Neuronal stem cell (in vitro differentiated cells): ENCODE data around the gene STK10.
"Not testable (repeated sequence)": the region's sequence is repeated elsewhere in the genome, so short reads cannot be mapped to it uniquely, and the experiment has no call there.

ENCODE experiments used
- DNase-seq: peaks from one replicate; pipeline ENCODE4 v3.0.0-alpha.2; 2013; ENCODE audit warnings: low spot score
- H2AFZ ChIP-seq: one replicate; pipeline ENCODE4 v1.6.1; 2013; ENCODE audit warnings: mild to moderate bottlenecking, low read length, inconsistent platforms
- H2AK5ac ChIP-seq: 2 replicates; pipeline ENCODE4 v1.6.1; 2013; ENCODE audit warnings: low read depth, mild to moderate bottlenecking, inconsistent platforms, low read length, moderate library complexity, mixed read lengths
- H2BK120ac ChIP-seq: 2 replicates; pipeline ENCODE4 v1.6.1; 2013; ENCODE audit warnings: low read depth, mild to moderate bottlenecking, inconsistent platforms, low read length, moderate library complexity, mixed read lengths
- H2BK12ac ChIP-seq: one replicate; pipeline ENCODE4 v1.6.1; 2013; ENCODE audit warnings: low read length, inconsistent platforms
- H2BK15ac ChIP-seq: 2 replicates; pipeline ENCODE4 v1.6.1; 2013; ENCODE audit warnings: mild to moderate bottlenecking, low read length, inconsistent platforms, mixed read lengths
- H2BK5ac ChIP-seq: one replicate; pipeline ENCODE4 v1.6.1; 2013; ENCODE audit warnings: inconsistent platforms, mild to moderate bottlenecking, low read length, moderate library complexity
- H3K14ac ChIP-seq: one replicate; pipeline ENCODE4 v1.6.1; 2013; ENCODE audit warnings: low read length, inconsistent platforms
- H3K18ac ChIP-seq: 2 replicates; pipeline ENCODE4 v1.6.1; 2013; ENCODE audit warnings: low read length, inconsistent platforms
- H3K23ac ChIP-seq: 2 replicates; pipeline ENCODE4 v1.6.1; 2013; ENCODE audit warnings: low read depth, mild to moderate bottlenecking, mixed read lengths, low read length, inconsistent platforms; ENCODE audit not compliant: poor library complexity
- H3K27ac ChIP-seq: replicated peaks from 3 replicates; pipeline ENCODE4 v1.5.1; 2013; ENCODE audit warnings: low read length, inconsistent platforms
- H3K27me3 ChIP-seq, 3 experiments: 2 replicates each; pipeline ENCODE4 v1.6.1; 2013; ENCODE audit warnings: low read length in 3 of 3, mild to moderate bottlenecking in 2 of 3, inconsistent platforms in 1 of 3, low read depth in 1 of 3, mixed read lengths in 1 of 3, moderate library complexity in 1 of 3; ENCODE audit not compliant: control insufficient read depth in 3 of 3, insufficient read depth in 3 of 3
- H3K36me3 ChIP-seq, 2 donors: replicated peaks in 1 of 2; 2 replicates each; pipeline ENCODE4 v1.6.1; 2013; ENCODE audit warnings: low read length in 2 of 2; ENCODE audit not compliant: control insufficient read depth in 2 of 2, insufficient read depth in 2 of 2
- H3K4ac ChIP-seq: 2 replicates; pipeline ENCODE4 v1.6.1; 2013; ENCODE audit warnings: inconsistent platforms, mild to moderate bottlenecking, low read length, moderate library complexity
- H3K4me1 ChIP-seq, 2 donors: 1 replicate in 1 of 2; 2 replicates in 1 of 2; pipeline ENCODE4 v1.6.1; 2013; ENCODE audit warnings: low read length in 2 of 2, low read depth in 1 of 2; ENCODE audit not compliant: control insufficient read depth in 2 of 2, insufficient read depth in 1 of 2
- H3K4me2 ChIP-seq: one replicate; pipeline ENCODE4 v1.6.1; 2013; ENCODE audit warnings: mild to moderate bottlenecking, low read length, inconsistent platforms; ENCODE audit not compliant: insufficient read depth, poor library complexity, severe bottlenecking
- H3K4me3 ChIP-seq, 2 donors: 2 replicates each; pipeline ENCODE4 v1.5.1; 2013; ENCODE audit warnings: low read length in 2 of 2, mild to moderate bottlenecking in 2 of 2, inconsistent platforms in 1 of 2, moderate library complexity in 1 of 2
- H3K79me1 ChIP-seq: one replicate; pipeline ENCODE4 v1.6.1; 2013; ENCODE audit warnings: low read depth, mild to moderate bottlenecking, inconsistent platforms, low read length, moderate library complexity
- H3K9ac ChIP-seq: one replicate; pipeline ENCODE4 v1.6.1; 2013; ENCODE audit warnings: mild to moderate bottlenecking, low read depth, low read length, inconsistent platforms; ENCODE audit not compliant: poor library complexity
- H3K9me3 ChIP-seq, 2 donors: replicated peaks in 1 of 2; 2 replicates each; pipeline versions ENCODE3 to v1.6.1; 2013; ENCODE audit warnings: low read length in 2 of 2, mild to moderate bottlenecking in 2 of 2, inconsistent platforms in 1 of 2, low read depth in 1 of 2, mixed read lengths in 1 of 2, moderate library complexity in 1 of 2; ENCODE audit not compliant: control insufficient read depth in 2 of 2, insufficient read depth in 1 of 2
- H4K8ac ChIP-seq: one replicate; pipeline ENCODE4 v1.6.1; 2013; ENCODE audit warnings: low read depth, mild to moderate bottlenecking, inconsistent platforms, low read length, moderate library complexity
- H4K91ac ChIP-seq: one replicate; pipeline ENCODE4 v1.6.1; 2013; ENCODE audit warnings: low read length, low read depth, mild to moderate bottlenecking, inconsistent platforms; ENCODE audit not compliant: poor library complexity
- WGBS, 2 donors: extraction: QIAGEN DNeasy Blood & Tissue Kit; methylation state at CpG; one replicate each; pipeline ENCODE4 v1.1.7; 2013; ENCODE audit warnings: missing lambda C conversion rate in 2 of 2, mixed read lengths in 1 of 2; ENCODE audit not compliant: insufficient read length in 2 of 2, insufficient replicate concordance in 1 of 2; ENCODE audit errors: extremely low coverage in 2 of 2; 5-methylcytosine and 5-hydroxymethylcytosine counted together

STK10 gene

DNA sequence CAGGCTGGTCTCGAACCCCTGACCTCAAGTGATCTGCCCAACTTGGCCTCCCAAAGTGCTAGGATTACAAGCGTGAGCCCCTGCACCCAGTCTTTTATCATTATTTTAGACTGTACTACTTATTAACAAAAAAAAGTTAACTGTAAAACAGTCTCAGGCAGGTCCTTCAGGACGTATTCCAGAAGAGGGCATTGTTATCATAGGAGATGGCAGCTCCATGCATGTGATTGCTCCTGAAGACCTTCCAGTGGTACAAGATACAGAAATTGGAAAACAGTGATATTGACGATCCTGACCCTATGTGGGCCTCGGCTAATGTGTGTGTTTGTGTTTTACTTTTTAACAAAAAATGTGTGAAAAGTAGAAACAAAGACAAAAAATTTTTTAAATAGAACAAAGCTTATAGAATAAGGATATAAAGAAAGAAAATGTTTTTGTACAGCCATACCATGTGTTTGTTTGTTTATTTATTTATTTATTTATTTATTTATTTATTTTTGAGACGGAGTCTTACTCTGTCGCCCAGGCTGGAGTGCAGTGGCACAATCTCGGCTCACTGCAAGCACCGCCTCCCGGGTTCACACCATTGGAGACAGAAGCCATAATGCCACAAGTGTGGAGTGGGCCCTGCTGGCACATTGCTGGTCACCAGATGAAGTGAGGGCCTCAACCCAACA lies 167.8 kb downstream of the STK10 start:
- no CpG with 5 or more reads among the region's 10 CpGs for WGBS, 2 donors
- not testable (repeated sequence) for H3K4me1 ChIP-seq, H3K14ac ChIP-seq, H3K4me2 ChIP-seq, H2AFZ ChIP-seq, H2BK15ac ChIP-seq, H4K91ac ChIP-seq, H2AK5ac ChIP-seq, H2BK5ac ChIP-seq, H3K4me3 ChIP-seq, H3K79me1 ChIP-seq, H3K4ac ChIP-seq, H4K8ac ChIP-seq, H3K36me3 ChIP-seq, H2BK120ac ChIP-seq, H3K27ac ChIP-seq, H3K9ac ChIP-seq, H2BK12ac ChIP-seq, H3K27me3 ChIP-seq, H3K9me3 ChIP-seq, H3K18ac ChIP-seq, DNase-seq, H3K23ac ChIP-seq

DNA sequence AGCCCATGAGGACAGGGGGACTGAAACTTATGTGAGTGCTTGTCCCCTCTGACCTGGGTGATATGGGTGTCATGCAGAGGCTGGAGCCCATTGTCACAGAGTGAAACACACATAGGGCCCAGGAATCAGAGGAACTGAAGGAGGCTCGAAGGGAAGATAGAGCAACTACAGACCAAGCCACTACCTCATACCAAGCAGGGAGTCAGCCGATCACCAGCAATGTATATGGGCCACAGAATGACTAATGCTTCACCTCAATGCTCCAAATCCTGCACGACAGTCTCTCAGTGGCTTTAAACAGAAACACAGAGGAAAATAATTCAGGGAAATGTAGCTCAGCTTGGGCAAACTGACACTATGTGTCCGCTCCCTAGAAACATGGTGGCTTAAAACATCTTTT lies 172.7 kb downstream of the STK10 start:
- Histone ChIP-seq H3K14ac (no peak overlapping the region), H2AK5ac (no peak overlapping the region), H3K79me1 (no peaks in the 10 kb centered on the region), H4K91ac (no peak overlapping the region), H3K9me3 (no peaks in the 10 kb centered on the region), H3K4me1 (no peaks in the 10 kb centered on the region), H2BK120ac (no peak overlapping the region), H3K36me3 (no peaks in the 10 kb centered on the region), H2AFZ (no peak overlapping the region), H3K23ac (no peak overlapping the region), H2BK5ac (no peak overlapping the region), H3K27me3 (no peaks in the 10 kb centered on the region), H2BK12ac (no peak overlapping the region), H3K4ac (no peak overlapping the region), H4K8ac (no peak overlapping the region), H3K18ac (no peak overlapping the region), H3K27ac (no peak overlapping the region), H2BK15ac (no peak overlapping the region), H3K4me3 (no peak overlapping the region), H3K9ac (no peak overlapping the region), H3K4me2 (no peak overlapping the region)
- DNase-seq = no peak
- no CpG with 5 or more reads among the region's 4 CpGs for WGBS, 2 donors

DNA sequence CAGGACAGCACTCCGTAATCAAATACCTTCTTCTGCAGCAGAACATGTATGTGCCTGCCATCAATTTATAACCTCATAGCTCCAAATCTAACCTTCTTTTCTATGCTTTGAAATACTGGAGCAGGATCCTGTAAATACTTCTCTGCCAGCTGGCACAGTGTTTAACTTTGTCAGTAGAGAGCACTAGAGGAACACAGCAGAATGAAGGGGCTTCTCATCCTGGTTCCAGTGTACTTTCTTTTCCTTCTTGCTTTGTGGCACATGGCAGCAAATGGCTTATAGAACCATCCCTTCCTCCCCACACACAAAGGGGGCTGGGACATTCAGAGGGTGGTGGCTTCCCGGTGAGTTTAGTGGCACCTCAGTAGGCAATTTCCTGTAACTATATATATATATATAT lies 177.7 kb downstream of the STK10 start:
- H3K36me3 ChIP-seq = no peaks in the 10 kb centered on the region
- H3K9ac ChIP-seq = no peak overlapping the region
- no CpG with 5 or more reads among the region's 2 CpGs for WGBS, 2 donors
- H2AFZ ChIP-seq = no peak overlapping the region
- H3K4ac ChIP-seq = no peak overlapping the region
- no peak overlapping the region for H2BK12ac ChIP-seq
- no peak overlapping the region for H3K18ac ChIP-seq
- no peak overlapping the region for H3K27ac ChIP-seq
- H3K27me3 ChIP-seq = no peaks in the 10 kb centered on the region
- H3K79me1 ChIP-seq = no peaks in the 10 kb centered on the region
- H3K23ac ChIP-seq = no peak overlapping the region
- no peak overlapping the region for H3K14ac ChIP-seq
- no peak overlapping the region for H4K8ac ChIP-seq
- DNase-seq = no peak
- no peak overlapping the region for H2AK5ac ChIP-seq
- H2BK120ac ChIP-seq = no peak overlapping the region
- no peak overlapping the region for H2BK15ac ChIP-seq
- H3K4me1 ChIP-seq = peaks cover 0 to 6% of the 10 kb centered on the region in 2 donors
- H2BK5ac ChIP-seq = no peak overlapping the region
- H4K91ac ChIP-seq = no peak overlapping the region
- H3K9me3 ChIP-seq = no peaks in the 10 kb centered on the region
- no peak overlapping the region for H3K4me3 ChIP-seq
- H3K4me2 ChIP-seq = no peak overlapping the region

DNA sequence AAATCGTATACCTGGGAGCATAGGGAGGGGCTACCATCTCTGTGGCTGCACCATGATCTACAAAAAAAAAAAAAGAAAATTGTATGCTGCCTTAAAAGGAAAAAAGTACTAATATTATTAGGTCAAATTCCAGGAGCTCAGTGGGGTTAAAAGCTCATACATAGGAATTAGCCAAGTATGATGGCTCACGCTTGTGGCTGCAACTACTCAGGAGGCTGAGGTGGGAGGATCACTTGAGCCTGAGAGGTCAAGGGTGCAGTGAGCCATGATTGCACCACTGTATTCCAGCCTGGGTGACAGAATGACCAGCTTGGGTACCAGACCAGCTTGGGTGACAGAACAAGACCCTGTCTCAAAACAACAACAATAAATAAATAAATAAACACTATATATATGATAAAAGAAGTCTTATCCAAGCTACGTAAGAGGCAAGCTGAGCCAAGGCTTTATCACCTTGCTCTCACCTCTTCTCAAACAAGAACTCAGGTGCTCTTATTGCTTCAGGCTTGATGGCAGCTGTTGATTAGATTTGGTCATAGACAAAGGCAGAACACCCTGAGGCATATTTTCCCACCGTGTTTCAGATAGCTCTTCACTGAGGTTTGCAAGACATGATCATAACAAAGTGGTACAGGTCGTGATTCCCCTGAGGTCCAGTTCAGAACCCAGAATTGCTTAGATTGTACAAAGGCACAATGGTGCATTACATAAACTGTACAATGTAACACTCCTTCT lies 178.3 kb downstream of the STK10 start:
- H3K27me3 ChIP-seq = no peaks in the 10 kb centered on the region
- no peak overlapping the region for H2BK12ac ChIP-seq
- H4K91ac ChIP-seq = no peak overlapping the region
- H3K79me1 ChIP-seq = no peaks in the 10 kb centered on the region
- no peak overlapping the region for H3K23ac ChIP-seq
- H4K8ac ChIP-seq = no peak overlapping the region
- H2BK5ac ChIP-seq = no peak overlapping the region
- whole genome bisulfite sequencing, 2 donors = no CpG with 5 or more reads among the region's 5 CpGs
- H3K36me3 ChIP-seq = no peaks in the 10 kb centered on the region
- H3K4me1 ChIP-seq = peaks cover 0 to 6% of the 10 kb centered on the region in 2 donors
- H3K18ac ChIP-seq = no peak overlapping the region
- H2BK15ac ChIP-seq = no peak overlapping the region
- H2BK120ac ChIP-seq = no peak overlapping the region
- no peak overlapping the region for H3K4ac ChIP-seq
- no peak overlapping the region for H2AFZ ChIP-seq
- H3K27ac ChIP-seq = no peak overlapping the region
- no peak overlapping the region for H3K4me3 ChIP-seq
- H3K4me2 ChIP-seq = no peak overlapping the region
- H2AK5ac ChIP-seq = no peak overlapping the region
- H3K14ac ChIP-seq = no peak overlapping the region
- no peak overlapping the region for H3K9ac ChIP-seq
- no peaks in the 10 kb centered on the region for H3K9me3 ChIP-seq
- no peak for DNase-seq
